ENCODE data around the gene PRKN. TPM values are rescaled to one million over a fixed set of nuclear protein-coding genes. Genes with fewer than 3 reads are reported as not detected.

PRKN gene
- total RNA-seq, 1 experiment from 2014 or later, result 2.0 TPM

GRCh38 chr6:161489626-161490306 is 1237.8 kb downstream of the PRKN start:
- no peaks in the 10 kb centered on the region for H3K36me3 Mint-ChIP-seq (ENCODE audit: insufficient read depth in 1 of 3, low read depth in 3 of 3)
- Histone ChIP-seq H2BK15ac (ENCODE audit: low read depth, low read length) (no peak overlapping the region), H2BK5ac (ENCODE audit: insufficient read length, low read length) (no peak overlapping the region), H3T11ph (ENCODE audit: low read length) (no peak overlapping the region), H4K91ac (ENCODE audit: insufficient read length, low read depth, low read length) (no peak overlapping the region), H4K20me1 (ENCODE audit: control insufficient read depth, insufficient read depth, insufficient read length) (no peaks in the 10 kb centered on the region), H3K23me2 (ENCODE audit: insufficient read length, low read depth, low read length, poor library complexity, severe bottlenecking) (no peaks in the 10 kb centered on the region), H3K27me3 (ENCODE audit: insufficient read depth, low read length) (no peaks in the 10 kb centered on the region), H2BK12ac (ENCODE audit: insufficient read length, low read depth, low read length) (no peak overlapping the region), H3K4me2 (ENCODE audit: insufficient read depth, insufficient read length, low read length) (no peak overlapping the region), H3K14ac (ENCODE audit: insufficient read depth, low read length) (no peak overlapping the region), H3K79me1 (ENCODE audit: insufficient read depth, low read depth, low read length, poor library complexity, severe bottlenecking) (no peaks in the 10 kb centered on the region), H3K9ac (ENCODE audit: extremely low read depth, insufficient read length, low read length) (no peak overlapping the region), H2BK120ac (ENCODE audit: low read depth, low read length, poor library complexity, severe bottlenecking) (no peak overlapping the region), H4K8ac (replicated peaks; ENCODE audit: insufficient read length, low read depth, low read length) (no peak overlapping the region), H3K79me2 (ENCODE audit: insufficient read depth, low read length) (no peaks in the 10 kb centered on the region), H4K5ac (ENCODE audit: insufficient read length, low read depth, low read length) (no peak overlapping the region), H3K27ac (ENCODE audit: insufficient read length, low read depth, low read length) (no peak overlapping the region), H2AFZ (ENCODE audit: low read length) (no peak overlapping the region), H3K56ac (ENCODE audit: insufficient read length, low read depth, low read length) (no peak overlapping the region), H3K4ac (ENCODE audit: low read depth, low read length) (no peak overlapping the region), H3K4me1 (ENCODE audit: insufficient read depth, low read length) (no peaks in the 10 kb centered on the region; the same call in 1 of the 2 replicates), H3K9me3 (ENCODE audit: control insufficient read depth, low read depth, low read length) (no peaks in the 10 kb centered on the region), H3K23ac (ENCODE audit: insufficient read length, low read depth, low read length) (no peak overlapping the region), H2AK5ac (ENCODE audit: insufficient read length, low read length) (no peak overlapping the region), H3K18ac (ENCODE audit: insufficient read length, low read depth, low read length) (no peak overlapping the region), H2BK20ac (ENCODE audit: low read depth, low read length, poor library complexity, severe bottlenecking) (no peak overlapping the region)
- no peak overlapping the region for H3K4me3 Mint-ChIP-seq
- TF ChIP-seq CTCF (conservative IDR thresholded peaks at IDR 0.05), result no peak
- DNase-seq, result no peak
- H3K27ac Mint-ChIP-seq, result no peak overlapping the region
- H3K27me3 Mint-ChIP-seq (ENCODE audit: low read depth), result peaks cover 11% of the 10 kb centered on the region
- peaks cover 0 to 5% of the 10 kb centered on the region in 2 experiments; a peak in 1 of 4 replicates for H3K4me1 Mint-ChIP-seq
- WGBS (ENCODE audit: extremely low coverage, insufficient read length, low lambda C conversion rate), result no CpG with 5 or more reads among the region's 5 CpGs
- H3K9me3 Mint-ChIP-seq, result no peaks in the 10 kb centered on the region; a peak in 1 of 5 replicates
